T-cell (primary cell): Measurements from ENCODE around the gene WDR59. TPM values are rescaled to one million over a fixed set of nuclear protein-coding genes. Genes with fewer than 3 reads are reported as not detected.

Source experiments
- ATAC-seq, 4 experiments: fragments of 200-7000 bp in 3 of 4; fragments of 150-1000 bp in 1 of 4; cut with Tn5 transposase; replicated peaks in 1 of 4; 1 replicate in 3 of 4; 2 replicates in 1 of 4; pipeline ENCODE4 v1.10.0; 2021; ENCODE audit warnings: moderate library complexity in 3 of 4, mild to moderate bottlenecking in 2 of 4, moderate number of reproducible peaks in 1 of 4
- CTCF ChIA-PET, 2 donors: fragments of 300-600 bp; sonication (Branson Sonifier 250); formaldehyde crosslinking; loops; one replicate each; lab custom pipeline; 2022; ENCODE audit warnings: antibody characterized with exemption in 2 of 2; lab: Charles Lee
- POLR2A ChIA-PET, 2 donors: fragments of 300-600 bp; sonication (Branson Sonifier 250); formaldehyde crosslinking; loops; one replicate each; lab custom pipeline; 2022; ENCODE audit warnings: antibody characterized with exemption in 2 of 2; lab: Charles Lee
- DNase-seq, 35 experiments: peaks; one replicate each; pipeline versions ENCODE4 v3.0.0 to v3.0.0-alpha.2; 2013 to 2023
- H3K27ac ChIP-seq: one replicate; pipeline ENCODE4 v1.5.1; 2013; ENCODE audit warnings: low read length
- H3K27me3 ChIP-seq, 2 experiments: replicated peaks in 1 of 2; 1 replicate in 1 of 2; 2 replicates in 1 of 2; pipeline versions ENCODE4 v1.6.1 to v1.7.0; 2013; ENCODE audit warnings: low read length in 1 of 2, mixed read lengths in 1 of 2; ENCODE audit not compliant: control insufficient read depth in 2 of 2, insufficient read depth in 2 of 2; ENCODE audit errors: extremely low read depth in 1 of 2
- H3K36me3 ChIP-seq, 2 donors: 1 replicate in 1 of 2; 2 replicates in 1 of 2; pipeline versions ENCODE4 v1.6.1 to v1.7.0; 2013; ENCODE audit warnings: low read length in 1 of 2; ENCODE audit not compliant: control insufficient read depth in 2 of 2, insufficient read depth in 1 of 2; ENCODE audit errors: extremely low read depth in 1 of 2
- H3K4me1 ChIP-seq, 2 experiments: 1 replicate in 1 of 2; 2 replicates in 1 of 2; pipeline versions ENCODE4 v1.6.1 to v1.7.0; 2013; ENCODE audit warnings: low read length in 2 of 2, mixed read lengths in 1 of 2; ENCODE audit not compliant: insufficient read depth in 2 of 2, control insufficient read depth in 1 of 2; ENCODE audit errors: extremely low read depth in 1 of 2
- H3K4me3 ChIP-seq, 2 donors: 1 replicate in 1 of 2; 2 replicates in 1 of 2; pipeline versions ENCODE4 v1.5.1 to v1.7.0; 2013; ENCODE audit warnings: mild to moderate bottlenecking in 2 of 2, low read length in 1 of 2, moderate library complexity in 1 of 2; ENCODE audit not compliant: control insufficient read depth in 1 of 2; ENCODE audit errors: extremely low read depth in 1 of 2
- H3K9me3 ChIP-seq: 2 replicates; pipeline ENCODE4 v1.7.0; 2013
- H3K27ac Mint-ChIP-seq, 2 donors: one replicate each; pipeline ENCODE4 v1.8.0; 2020 to 2021; ENCODE audit warnings: mild to moderate bottlenecking in 2 of 2, mixed read lengths in 2 of 2
- H3K27me3 Mint-ChIP-seq, 2 donors: one replicate each; pipeline ENCODE4 v1.8.0; 2021 to 2022; ENCODE audit warnings: mixed read lengths in 2 of 2
- H3K36me3 Mint-ChIP-seq: one replicate; pipeline ENCODE4 v1.8.0; 2021; ENCODE audit warnings: mixed read lengths
- H3K4me1 Mint-ChIP-seq, 3 donors: one replicate each; pipeline ENCODE4 v1.8.0; 2020 to 2022; ENCODE audit warnings: mixed read lengths in 3 of 3, mild to moderate bottlenecking in 1 of 3
- H3K4me3 Mint-ChIP-seq, 3 donors: one replicate each; pipeline ENCODE4 v1.8.0; 2020 to 2022; ENCODE audit warnings: mild to moderate bottlenecking in 3 of 3, mixed read lengths in 3 of 3, moderate library complexity in 3 of 3
- H3K9me3 Mint-ChIP-seq, 3 donors: one replicate each; pipeline ENCODE4 v1.8.0; 2020 to 2022; ENCODE audit warnings: mixed read lengths in 3 of 3
- WGBS: methylation state at CpG from one replicate; pipeline ENCODE4 v1.1.5; 2013; ENCODE audit warnings: missing lambda C conversion rate; ENCODE audit not compliant: insufficient coverage; 5-methylcytosine and 5-hydroxymethylcytosine counted together
- total RNA-seq, 35 experiments: library from RNA in 6 of 35; stranded (reverse) in 6 of 35; fragments of 120-200 nt in 1 of 35; gene quantifications; one replicate each; pipeline versions ENCODE4 v1.2.1 to v1.2.4 and lab custom pipeline; 2013 to 2026

Gene WDR59
- total RNA-seq, 5 donors from 2014 or later (not counting 1 experiment from before 2014, with no cell fraction given) = 97.7 to 120 (median 108) TPM

- Mint-ChIP-seq H3K27me3 (no peaks in the 10 kb centered on the region), H3K27ac (peak overlapping the region; percentile 18 to 45), H3K4me3 (no peak overlapping the region), H3K36me3 (peaks cover 32% of the 10 kb centered on the region), H3K4me1 (peaks cover 21 to 36% (median 34%) of the 10 kb centered on the region in 3 donors), H3K9me3 (no peaks in the 10 kb centered on the region)
- no peaks in the 10 kb centered on the region for H3K27me3 ChIP-seq
- no peak overlapping the region for H3K27ac ChIP-seq
- H3K4me1 ChIP-seq = peaks cover 8 to 26% of the 10 kb centered on the region in 2 experiments
- DNase-seq (no peak), ATAC-seq (no peak)
- H3K4me3 ChIP-seq = no peak overlapping the region
- CTCF ChIA-PET = no interaction called here
- no peaks in the 10 kb centered on the region for H3K9me3 ChIP-seq
- H3K36me3 ChIP-seq = peaks cover 0 to 18% of the 10 kb centered on the region in 2 donors
- WGBS = 93% methylated on average over 4 of the region's 5 CpGs
- POLR2A ChIA-PET = no interaction called here
Observed at GRCh38 chr16:74871608-74872007, 113.3 kb downstream of the WDR59 start.

GRCh38 chr16:74868501-74868900 is 116.4 kb downstream of the WDR59 start:
- peaks cover 12% of the 10 kb centered on the region for H3K36me3 Mint-ChIP-seq
- WGBS = 63% methylated on average over 2 of the region's 6 CpGs
- no peaks in the 10 kb centered on the region for H3K9me3 ChIP-seq
- H3K27ac Mint-ChIP-seq = peak overlapping the region; percentile 87 to 94
- ChIA-PET POLR2A (no interaction called here), CTCF (interaction anchor here in 1 of 2 donors (0.6 kb wide), 1 partner anchor 16 kb away, joined by 3 read pairs; no protein-coding TSS in a partner anchor)
- peak overlapping the region; percentile 75 for H3K27ac ChIP-seq
- H3K27me3 ChIP-seq = no peaks in the 10 kb centered on the region
- H3K4me1 ChIP-seq = peaks cover 8 to 22% of the 10 kb centered on the region in 2 experiments
- H3K27me3 Mint-ChIP-seq = no peaks in the 10 kb centered on the region
- peaks cover 21 to 30% (median 26%) of the 10 kb centered on the region in 3 donors for H3K4me1 Mint-ChIP-seq
- peak in 2 of 35 experiments; percentile 10 to 58 for DNase-seq
- no peaks in the 10 kb centered on the region for H3K9me3 Mint-ChIP-seq
- peak; percentile 63 to 98 (median 90) for ATAC-seq
- no peak overlapping the region for H3K4me3 ChIP-seq
- peak overlapping the region in 2 of 3 donors; percentile 17 to 64 for H3K4me3 Mint-ChIP-seq
- H3K36me3 ChIP-seq = peaks cover 0 to under 1% of the 10 kb centered on the region in 2 donors

- Mint-ChIP-seq H3K4me3 (peak overlapping the region in 1 of 3 donors; percentile 64), H3K27me3 (no peaks in the 10 kb centered on the region), H3K4me1 (peaks cover 21 to 30% (median 26%) of the 10 kb centered on the region in 3 donors), H3K36me3 (peaks cover 8% of the 10 kb centered on the region), H3K27ac (peak overlapping the region; percentile 87 to 94), H3K9me3 (no peaks in the 10 kb centered on the region)
- Histone ChIP-seq H3K27ac (peak overlapping the region; percentile 75), H3K9me3 (no peaks in the 10 kb centered on the region), H3K4me1 (peaks cover 8 to 22% of the 10 kb centered on the region in 2 experiments), H3K36me3 (no peaks in the 10 kb centered on the region), H3K4me3 (no peak overlapping the region), H3K27me3 (no peaks in the 10 kb centered on the region)
- 100% methylated on average over 1 of the region's 5 CpGs for WGBS
- ChIA-PET CTCF (interaction anchor here in 1 of 2 donors (0.6 kb wide), 1 partner anchor 16 kb away, joined by 3 read pairs; no protein-coding TSS in a partner anchor), POLR2A (no interaction called here)
- ATAC-seq = peak in 1 of 4 experiments; percentile 6
- no peak for DNase-seq
Observed at GRCh38 chr16:74868035-74868434, 116.9 kb downstream of the WDR59 start.

- no peaks in the 10 kb centered on the region for H3K27me3 ChIP-seq
- Mint-ChIP-seq H3K27me3 (no peaks in the 10 kb centered on the region), H3K27ac (peak overlapping the region; percentile 87 to 94), H3K4me3 (peak overlapping the region in 1 of 3 donors; percentile 64), H3K36me3 (peaks cover 8% of the 10 kb centered on the region), H3K9me3 (no peaks in the 10 kb centered on the region), H3K4me1 (peaks cover 21 to 33% (median 30%) of the 10 kb centered on the region in 3 donors)
- ChIA-PET CTCF (no interaction called here), POLR2A (interaction anchor here in 1 of 2 donors (0.7 kb wide), 1 partner anchor 198 kb away, joined by 4 read pairs; no protein-coding TSS in a partner anchor)
- no peak overlapping the region for H3K4me3 ChIP-seq
- H3K27ac ChIP-seq = peak overlapping the region; percentile 75
- 90% methylated on average over 8 of the region's 15 CpGs for WGBS
- no peak for DNase-seq
- ATAC-seq = no peak
- no peaks in the 10 kb centered on the region for H3K9me3 ChIP-seq
- H3K4me1 ChIP-seq = peaks cover 8 to 22% of the 10 kb centered on the region in 2 experiments
- H3K36me3 ChIP-seq = no peaks in the 10 kb centered on the region
Observed at GRCh38 chr16:74867281-74867849, 117.6 kb downstream of the WDR59 start.

- DNase-seq (no peak), ATAC-seq (no peak)
- POLR2A ChIA-PET = no interaction called here
- peaks cover 8 to 22% of the 10 kb centered on the region in 2 experiments for H3K4me1 ChIP-seq
- Mint-ChIP-seq H3K27ac (no peak overlapping the region), H3K9me3 (no peaks in the 10 kb centered on the region), H3K4me1 (peaks cover 21 to 33% (median 30%) of the 10 kb centered on the region in 3 donors), H3K27me3 (no peaks in the 10 kb centered on the region), H3K36me3 (no peaks in the 10 kb centered on the region), H3K4me3 (no peak overlapping the region)
- H3K27ac ChIP-seq = no peak overlapping the region
- 50% methylated on average over 2 of the region's 12 CpGs for WGBS
- CTCF ChIA-PET = interaction anchor here (0.5 to 0.6 kb wide), 2 partner anchors 34 to 236 kb away, joined by 3 to 4 read pairs; no protein-coding TSS in a partner anchor
- no peaks in the 10 kb centered on the region for H3K36me3 ChIP-seq
- H3K9me3 ChIP-seq = no peaks in the 10 kb centered on the region
- no peaks in the 10 kb centered on the region for H3K27me3 ChIP-seq
- no peak overlapping the region for H3K4me3 ChIP-seq
Observed at GRCh38 chr16:74865922-74866598, 118.9 kb downstream of the WDR59 start.

- Histone ChIP-seq H3K27me3 (no peaks in the 10 kb centered on the region), H3K9me3 (no peaks in the 10 kb centered on the region), H3K36me3 (no peaks in the 10 kb centered on the region), H3K4me3 (no peak overlapping the region), H3K4me1 (peaks cover 3 to 6% of the 10 kb centered on the region in 2 experiments), H3K27ac (no peak overlapping the region)
- ChIA-PET CTCF (interaction anchor here (0.6 to 1.7 kb wide), 19 partner anchors 10 to 1004 kb away, joined by 3 to 12 read pairs (median 3); partner anchors contain the start of gene MLKL (in 1 of the 2)), POLR2A (interaction anchor here (0.6 to 1.0 kb wide), 2 partner anchors 11 to 554 kb away, joined by 4 read pairs; no protein-coding TSS in a partner anchor)
- H3K4me3 Mint-ChIP-seq = no peak overlapping the region
- 0% methylated on average over 1 of the region's 10 CpGs for WGBS
- no peaks in the 10 kb centered on the region for H3K9me3 Mint-ChIP-seq
- H3K27me3 Mint-ChIP-seq = no peaks in the 10 kb centered on the region
- H3K4me1 Mint-ChIP-seq = peaks cover 5 to 15% (median 12%) of the 10 kb centered on the region in 3 donors
- ATAC-seq (no peak), DNase-seq (peak in 2 of 35 experiments; percentile 11 to 62)
- H3K27ac Mint-ChIP-seq = no peak overlapping the region
- no peaks in the 10 kb centered on the region for H3K36me3 Mint-ChIP-seq
Observed at GRCh38 chr16:74862743-74863244, 122.1 kb downstream of the WDR59 start.
